Stimulated activated CD4-positive, alpha-beta T cell treated with anti-CD3 and anti-CD28 coated beads, Interleukin-4, amount 100 ng/mL, for 1 hour (primary cell): Measurements from ENCODE around the gene BMAL1.
"Not testable (repeated sequence)": the region's sequence is repeated elsewhere in the genome, so short reads cannot be mapped to it uniquely, and the experiment has no call there.

ENCODE experiments used
- DNase-seq: peaks from one replicate; pipeline ENCODE4 v3.0.0-alpha.2; 2020

The BMAL1 gene

DNA sequence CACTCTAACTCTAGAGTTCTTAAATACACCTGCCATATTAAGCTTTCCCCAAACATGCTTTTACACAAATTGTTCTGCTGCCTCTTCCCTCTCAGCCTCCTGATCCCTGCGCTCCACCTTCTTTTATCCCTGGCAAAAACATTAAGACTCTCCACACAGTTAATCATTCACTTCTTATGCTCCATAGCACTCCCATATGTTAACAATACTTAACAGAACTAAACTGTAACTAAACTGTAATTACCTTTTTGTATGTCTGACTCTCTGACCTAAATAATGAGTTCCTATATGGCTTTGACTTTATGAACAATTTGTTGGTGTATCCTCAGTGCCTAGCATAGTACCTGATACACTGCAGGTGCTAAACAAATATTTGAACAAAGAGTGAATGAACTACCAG lies 113.6 kb downstream of the BMAL1 start:
- DNase-seq: no peak

DNA sequence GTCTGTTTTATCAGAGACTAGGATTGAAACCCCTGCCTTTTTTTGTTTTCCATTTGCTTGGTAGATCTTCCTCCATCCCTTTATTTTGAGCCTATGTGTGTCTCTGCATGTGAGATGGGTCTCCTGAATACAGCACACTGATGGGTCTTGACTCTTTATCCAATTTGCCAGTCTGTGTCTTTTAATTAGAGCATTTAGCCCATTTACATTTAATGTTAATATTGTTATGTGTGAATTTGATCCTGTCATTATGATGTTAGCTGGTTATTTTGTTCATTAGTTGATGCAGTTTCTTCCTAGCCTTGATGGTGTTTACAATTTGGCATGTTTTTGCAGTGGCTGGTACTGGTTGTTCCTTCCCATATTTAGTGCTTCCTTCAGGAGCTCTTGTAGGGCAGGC lies 120.7 kb downstream of the BMAL1 start:
- not testable (repeated sequence) for DNase-seq

DNA sequence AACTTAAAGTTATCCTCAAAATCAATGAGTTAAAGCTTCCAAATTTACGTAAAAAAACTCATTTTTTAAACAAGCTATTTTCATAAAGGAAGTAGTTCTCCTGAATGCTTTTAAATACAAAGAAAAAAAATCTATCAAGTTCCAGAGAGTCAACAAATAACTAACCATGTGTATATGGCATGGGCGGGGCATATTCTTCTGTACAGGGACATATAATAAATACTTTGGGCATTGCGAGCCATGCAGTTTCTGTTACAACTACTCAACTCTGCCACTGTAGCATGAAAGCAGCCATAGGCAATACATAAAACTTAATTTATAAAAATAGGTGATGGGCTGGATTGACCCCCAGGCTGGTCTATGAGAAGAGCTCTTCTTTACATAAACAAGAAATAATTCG lies 127.6 kb downstream of the BMAL1 start:
- DNase-seq: no peak

DNA sequence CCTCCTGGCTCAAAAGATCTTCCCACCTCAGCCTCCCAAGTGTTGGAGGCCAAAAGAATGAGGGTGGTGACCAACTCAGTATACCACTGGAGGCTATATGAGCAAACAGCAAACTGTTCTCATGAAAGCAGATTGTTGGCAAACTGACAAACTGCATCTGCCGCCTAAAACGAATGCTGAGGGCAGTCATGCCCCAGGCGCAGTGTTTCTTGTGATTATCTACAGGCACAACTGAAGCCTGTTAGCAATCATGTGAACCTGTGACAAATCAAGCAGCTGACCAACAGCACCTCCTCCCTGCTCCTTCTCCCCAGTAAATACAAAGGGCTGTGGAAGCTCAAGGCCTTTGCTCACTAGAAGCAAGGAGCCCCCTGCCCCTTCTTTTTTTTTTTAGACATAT lies 137.6 kb downstream of the BMAL1 start:
- no peak for DNase-seq

DNA sequence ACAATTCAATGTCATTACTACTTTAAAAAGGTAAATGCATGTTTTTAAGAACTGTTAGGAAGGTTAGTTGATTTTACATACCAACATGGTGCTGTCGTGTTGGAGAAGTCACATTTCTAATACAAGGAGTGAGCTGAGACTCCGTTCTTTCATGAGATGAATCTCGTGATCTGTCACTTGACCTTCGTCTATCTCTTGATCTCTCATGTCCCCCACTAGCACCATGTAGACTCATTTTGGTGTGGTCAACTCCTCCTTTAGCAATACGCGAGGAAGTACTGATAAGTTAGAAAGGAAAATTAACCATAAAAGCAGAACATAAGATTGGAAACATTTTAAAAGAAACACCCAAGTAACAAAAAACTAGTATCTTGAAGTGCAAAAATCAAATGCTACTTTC lies 144.0 kb downstream of the BMAL1 start:
- no peak for DNase-seq

DNA sequence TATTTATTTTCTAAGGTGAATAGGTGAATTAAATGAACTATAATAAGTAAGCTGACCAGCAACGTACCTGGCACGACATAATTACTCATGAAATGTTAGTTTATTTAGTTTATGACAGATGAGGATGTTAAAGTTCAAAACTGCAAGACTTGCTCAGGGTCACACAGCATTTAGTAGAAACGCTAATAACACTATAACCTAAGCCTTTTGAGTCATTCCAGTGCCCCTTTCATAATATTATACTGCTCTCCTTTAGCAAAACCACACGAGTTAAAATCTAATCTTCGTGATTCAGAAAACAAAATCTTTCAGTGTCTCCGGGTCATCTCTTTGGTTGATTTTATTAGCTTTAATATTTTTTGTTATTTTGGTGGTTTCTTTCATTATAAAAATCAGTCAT lies 145.8 kb downstream of the BMAL1 start:
- no peak for DNase-seq

DNA sequence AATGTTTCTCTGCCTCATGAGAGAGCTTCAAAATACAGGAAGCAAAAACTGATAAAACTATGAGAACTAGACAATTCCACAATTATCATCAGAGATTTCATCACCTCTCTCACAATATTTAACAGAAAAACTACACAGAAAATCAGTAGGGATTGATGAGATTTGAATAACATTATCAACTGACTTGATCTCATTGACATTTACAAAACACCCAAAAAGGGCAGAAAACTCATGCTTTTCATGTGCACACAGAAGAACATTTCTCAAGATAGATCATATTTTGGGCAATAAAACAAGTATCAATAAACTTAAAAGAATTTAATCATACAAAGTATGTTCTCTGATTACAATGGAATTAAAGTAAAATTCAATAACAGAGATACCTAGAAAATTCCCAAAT lies 149.8 kb downstream of the BMAL1 start:
- DNase-seq: no peak

DNA sequence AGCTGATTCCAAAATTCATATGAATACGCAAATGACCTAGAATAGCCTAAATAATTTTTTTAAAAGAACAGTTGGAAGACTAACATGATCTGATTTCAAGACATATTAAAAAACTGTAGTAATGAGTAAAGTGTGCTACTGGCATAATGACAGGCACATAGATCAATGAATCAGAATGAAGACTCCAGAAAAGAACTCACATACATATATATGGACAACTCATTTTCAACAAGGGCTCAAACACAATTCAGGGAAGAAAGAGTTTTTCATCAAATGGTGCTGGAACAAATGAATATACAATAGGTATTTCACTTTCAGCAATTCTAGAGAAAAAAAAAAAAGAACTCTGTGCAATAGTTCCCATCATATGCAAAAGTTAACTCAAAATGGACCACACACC lies 151.7 kb downstream of the BMAL1 start:
- no peak for DNase-seq

DNA sequence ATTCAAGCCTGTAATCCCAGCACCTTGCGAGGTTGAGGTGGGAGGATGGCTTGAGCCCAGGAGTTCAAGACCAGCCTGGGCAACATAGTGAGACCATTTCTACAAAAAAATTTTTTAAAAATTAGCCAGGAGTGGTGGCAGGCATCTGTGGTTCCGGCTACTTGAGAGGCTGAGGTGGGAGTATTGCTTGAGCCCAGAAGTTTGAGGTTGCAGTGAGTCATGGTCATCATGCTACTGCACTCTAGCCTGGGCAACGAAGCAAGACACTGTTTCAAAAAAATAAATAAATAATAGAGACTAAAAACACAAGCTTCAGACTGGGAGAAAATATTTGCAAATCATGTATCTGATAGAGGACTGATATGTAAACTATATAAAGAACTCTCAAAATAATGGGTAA lies 152.2 kb downstream of the BMAL1 start:
- no peak for DNase-seq

DNA sequence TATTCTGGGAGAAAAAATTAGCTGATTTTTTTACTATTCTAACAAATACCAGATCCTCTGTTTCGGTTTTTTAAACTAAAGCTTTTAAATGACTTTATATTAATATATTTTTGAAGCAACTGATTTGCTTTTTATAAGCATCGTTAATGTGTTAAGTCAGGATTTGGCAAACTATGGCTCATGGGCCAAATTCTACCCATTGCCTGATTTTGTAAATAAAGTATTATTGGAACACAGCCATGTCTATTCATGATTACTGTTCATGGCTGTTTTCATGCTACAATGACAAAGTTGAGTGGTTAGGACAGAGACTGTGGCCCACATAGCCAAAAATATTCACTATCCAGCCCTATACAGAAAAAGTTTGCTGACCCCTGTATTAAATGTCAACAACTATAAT lies 155.8 kb downstream of the BMAL1 start:
- DNase-seq: no peak

DNA sequence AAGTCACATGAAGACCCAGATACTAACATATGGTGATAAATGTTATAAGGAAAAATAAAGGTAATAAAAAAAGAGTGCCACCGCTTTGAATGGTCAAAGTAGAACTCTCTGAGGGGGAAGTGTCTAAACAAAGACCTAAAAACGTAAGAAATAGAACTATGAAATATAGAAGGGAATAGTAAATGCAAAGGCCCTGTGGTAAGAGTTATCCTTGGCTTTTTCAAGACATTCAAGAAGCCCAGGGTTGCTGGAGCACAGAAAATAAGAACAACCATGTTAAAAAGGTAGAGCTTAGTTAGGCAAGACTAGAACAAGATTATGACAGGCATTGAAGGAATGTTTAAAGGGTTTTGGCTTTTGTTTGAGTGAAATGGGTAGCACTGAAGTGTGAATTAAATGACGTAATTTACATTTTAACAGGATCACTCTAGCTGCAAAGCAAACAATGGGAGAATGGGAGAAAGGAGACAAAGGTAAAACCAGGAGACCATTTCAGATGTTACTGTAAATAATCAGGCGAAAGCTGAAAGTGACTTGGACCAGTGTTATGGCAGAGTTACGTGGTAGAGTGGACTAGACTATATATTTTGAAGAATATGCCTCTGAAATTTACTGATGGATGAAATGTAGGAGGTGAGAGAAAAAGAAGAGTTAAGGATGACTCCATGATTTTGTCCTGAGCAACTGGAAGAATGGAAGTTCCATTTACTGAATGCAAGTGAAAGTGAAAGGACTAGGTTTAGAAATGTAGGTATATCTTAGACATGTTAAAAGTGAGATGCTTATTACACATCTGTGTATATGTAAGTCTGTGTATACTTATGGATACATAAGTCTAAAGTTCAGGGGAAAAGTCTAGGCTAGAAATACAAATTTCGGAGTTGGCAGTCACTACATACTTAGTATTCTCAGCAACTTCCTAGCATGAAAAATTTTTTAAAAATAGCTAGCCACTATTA lies 156.9 kb downstream of the BMAL1 start:
- DNase-seq: no peak

DNA sequence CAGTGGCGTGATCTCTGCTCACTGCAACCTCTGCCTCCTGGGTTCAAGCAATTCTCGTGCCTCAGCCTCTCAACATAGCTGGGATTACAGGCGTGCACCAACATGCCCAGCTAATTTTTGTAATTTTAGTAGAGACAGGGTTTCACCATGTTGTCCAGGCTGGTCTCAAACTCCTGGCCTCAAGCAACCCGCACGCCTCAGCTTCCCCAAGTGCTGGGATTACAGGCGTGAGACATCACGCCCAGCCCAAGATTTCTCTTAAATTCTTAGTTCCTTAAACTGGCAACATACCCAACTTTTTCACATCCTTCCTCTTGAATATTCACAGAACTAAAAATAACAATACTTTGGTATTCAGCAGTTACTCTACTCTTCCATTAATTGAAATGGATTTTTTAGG lies 159.2 kb downstream of the BMAL1 start:
- DNase-seq: not testable (repeated sequence)
